K562 (cell line): Measurements from ENCODE around the gene DLL4. TPM values are rescaled to one million over a fixed set of nuclear protein-coding genes. Genes with fewer than 3 reads are reported as not detected.

Experiments used
- ATAC-seq: fragments of 200-7000 bp; cut with Tn5 transposase; 3 replicates; pipeline ENCODE4 v1.9.1; 2020; ENCODE audit warnings: moderate library complexity
- BruUV-seq: library from RNA; stranded (reverse); fragments of 400-500 nt; replicated peaks from 2 replicates; lab custom pipeline; 2021; lab: Mats Ljungman, UMichigan
- CTCF ChIA-PET: fragments of 300-600 bp; formaldehyde crosslinking; extraction: SDS; loops from one replicate; lab custom pipeline; 2021; ENCODE audit warnings: low intra/inter-chr PET ratio; lab: Yijun Ruan, JAX
- POLR2A ChIA-PET: fragments of 300-600, 350-650 bp; sonication (Branson Sonifier 250); formaldehyde crosslinking; extraction: SDS; loops from one replicate; lab custom pipeline; 2021; ENCODE audit warnings: antibody characterized with exemption, inconsistent platforms; lab: Yijun Ruan, JAX
- DNase-seq, 4 experiments: peaks; one replicate each; pipeline versions ENCODE4 v3.0.0 to v3.0.0-alpha.2; 2011 to 2018; ENCODE audit warnings: low spot score in 3 of 4, mixed read lengths in 3 of 4; ENCODE audit errors: extremely low read depth in 1 of 4
- FAIRE-seq: peaks from 2 replicates; lab custom pipeline; 2011; peaks lifted over from hg19 to GRCh38; lab: Jason Lieb, UNC
- H2AFZ ChIP-seq: 2 replicates; pipeline ENCODE4 v1.6.0; 2011; ENCODE audit warnings: low read depth, low read length, control low read depth, inconsistent platforms
- H3K27ac ChIP-seq: fragments of 200-600 bp; 3 replicates; pipeline ENCODE4 v1.8.0; 2011; ENCODE audit warnings: low read depth, mild to moderate bottlenecking, control low read depth, inconsistent platforms, low read length, moderate library complexity, mixed read lengths; ENCODE audit errors: extremely low read depth
- H3K27me3 ChIP-seq, 2 experiments: fragments of 300-600 bp in 1 of 2; 2 replicates in 1 of 2; 3 replicates in 1 of 2; pipeline versions ENCODE4 v1.6.0 to v1.8.0; 2011; ENCODE audit warnings: inconsistent platforms in 2 of 2, low read length in 2 of 2, mild to moderate bottlenecking in 1 of 2, mixed read lengths in 1 of 2, moderate library complexity in 1 of 2; ENCODE audit not compliant: control insufficient read depth in 2 of 2, insufficient read depth in 2 of 2
- H3K36me3 ChIP-seq: fragments of 300-600 bp; 3 replicates; pipeline ENCODE4 v1.8.0; 2011; ENCODE audit warnings: mild to moderate bottlenecking, low read length, inconsistent platforms; ENCODE audit not compliant: control insufficient read depth, insufficient read depth
- H3K4me1 ChIP-seq, 2 experiments: fragments of 200-600 bp in 1 of 2; replicated peaks in 1 of 2; 2 replicates in 1 of 2; 3 replicates in 1 of 2; pipeline versions ENCODE4 v1.5.1 to v1.8.0; 2011; ENCODE audit warnings: inconsistent platforms in 2 of 2, low read length in 2 of 2, mild to moderate bottlenecking in 1 of 2, mixed read lengths in 1 of 2, moderate library complexity in 1 of 2; ENCODE audit not compliant: control insufficient read depth in 2 of 2, insufficient read depth in 2 of 2
- H3K4me2 ChIP-seq: 2 replicates; pipeline ENCODE4 v1.6.1; 2011; ENCODE audit warnings: low read length, control low read depth, inconsistent platforms, mixed read lengths; ENCODE audit not compliant: insufficient read depth
- H3K4me3 ChIP-seq: fragments of 200-600 bp; sonication (generic), shearing (Covaris generic); 2 replicates; pipeline ENCODE4 v1.5.1; 2016; ENCODE audit warnings: control low read depth, inconsistent platforms
- H3K79me2 ChIP-seq: fragments of 200-600 bp; 3 replicates; pipeline ENCODE4 v1.8.0; 2011; ENCODE audit warnings: low read length, inconsistent platforms; ENCODE audit not compliant: control insufficient read depth, insufficient read depth
- H3K9ac ChIP-seq, 2 experiments: 2 replicates each; pipeline versions ENCODE4 v1.6.0 to v1.6.1; 2011; ENCODE audit warnings: low read depth in 2 of 2, low read length in 2 of 2, control low read depth in 1 of 2, inconsistent platforms in 1 of 2, mild to moderate bottlenecking in 1 of 2, mixed read lengths in 1 of 2; ENCODE audit not compliant: insufficient read depth in 1 of 2
- H3K9me1 ChIP-seq: one replicate; pipeline ENCODE4 v1.6.0; 2011; ENCODE audit warnings: inconsistent platforms, mild to moderate bottlenecking, low read length, moderate library complexity; ENCODE audit not compliant: control insufficient read depth, insufficient read depth
- H3K9me3 ChIP-seq: replicated peaks from 2 replicates; pipeline ENCODE4 v1.5.1; 2011; ENCODE audit warnings: low read depth, low read length, inconsistent platforms; ENCODE audit not compliant: control insufficient read depth, insufficient read depth
- H4K20me1 ChIP-seq: replicated peaks from 2 replicates; pipeline ENCODE4 v1.6.1; 2011; ENCODE audit warnings: low read length, inconsistent platforms, mixed read lengths; ENCODE audit not compliant: control insufficient read depth, insufficient read depth
- NR2C1 ChIP-seq, 2 experiments: fragments of 450-650 bp; IDR thresholded peaks; 2 replicates each; pipeline ENCODE4 v1.6.1; 2017; ENCODE audit warnings: mild to moderate bottlenecking in 2 of 2, antibody characterized with exemption in 1 of 2, inconsistent platforms in 1 of 2, missing compliant biosample characterization in 1 of 2, missing genetic modification characterization in 1 of 2
- NR2C2 ChIP-seq, 2 experiments: fragments of 200-800 bp in 1 of 2; sonication (Bioruptor generic) in 1 of 2; sonication (generic) in 1 of 2; formaldehyde crosslinking in 1 of 2; IDR thresholded peaks; 2 replicates each; pipeline versions ENCODE4 v1.6.1 to v1.8.0; 2016 to 2022; ENCODE audit warnings: mild to moderate bottlenecking in 1 of 2, missing compliant biosample characterization in 1 of 2, missing genetic modification characterization in 1 of 2, missing genetic modification reagents in 1 of 2
- ZNF23 ChIP-seq: fragments of 250-450 bp; sonication (Bioruptor Pico); IDR thresholded peaks from 2 replicates; pipeline ENCODE4 v1.4.0; 2020; ENCODE audit warnings: mild to moderate bottlenecking
- WGBS: fragments of 100-300 bp; shearing (Covaris generic); methylation state at CpG from one replicate; pipeline ENCODE4 v1.1.6; 2016; ENCODE audit warnings: low coverage, mixed read lengths; ENCODE audit not compliant: insufficient coverage; ENCODE audit errors: missing lambda C conversion rate; 5-methylcytosine and 5-hydroxymethylcytosine counted together
- in situ Hi-C: fragments of 300-500 bp; cut with MboI; formaldehyde crosslinking; loops from 4 replicates; pipeline ENCODE4 v1.15.0; 2018; ENCODE audit warnings: inconsistent platforms, mixed read lengths
- intact Hi-C: fragments of 100-400 bp; cut with micrococcal nuclease; formaldehyde crosslinking; loops from 2 replicates; pipeline ENCODE4 v1.14.2; 2022
- polyA plus RNA-seq, 8 experiments: library from polyadenylated mRNA; depleted of rRNA in 4 of 8; stranded (reverse) in 5 of 8; unstranded in 3 of 8; fragments of >200 nt; fragmentation: Nextera tagmentation in 2 of 8; fragmentation: Illumina TruSeq in 1 of 8; extraction: Ambion mirVana in 2 of 8; extraction: Trizol in 1 of 8; gene quantifications; 2 replicates each; pipeline versions ENCODE4 v1.2.1 to v1.2.3, GENCODE V29; 2011 to 2014; ENCODE audit warnings: inconsistent platforms in 1 of 8, missing spikeins in 1 of 8
- total RNA-seq, 7 experiments: library from RNA; depleted of rRNA in 6 of 7; stranded (reverse); fragments of >200 nt in 6 of 7; fragmentation: Illumina TruSeq in 2 of 7; extraction: Trizol in 2 of 7; gene quantifications; 2 replicates each; pipeline versions ENCODE4 v1.2.1 to v1.2.3, GENCODE V29; 2011 to 2021; ENCODE audit warnings: low replicate concordance in 1 of 7

The DLL4 gene
- total and polyA plus RNA-seq, 9 of the 15 experiments (the other 6 are each of a cell fraction or from before 2014, with no cell fraction given), result 0.04 to 1.1 (median 0.41) TPM; not detected in 1

GRCh38 chr15:40909662-40910630, 19.2 kb upstream of the DLL4 start:
- Histone ChIP-seq H3K36me3 (peaks cover under 1% of the 10 kb centered on the region; the same call in 1 of the 3 replicates), H3K4me3 (no peak overlapping the region), H4K20me1 (0 out of 2 replicates have a peak, but pooled peaks cover 6% of the 10 kb centered on the region), H2AFZ (no peak overlapping the region), H3K79me2 (no peaks in the 10 kb centered on the region), H3K4me1 (peaks cover 11 to 25% of the 10 kb centered on the region in 2 experiments; a peak in 4 of 5 replicates), H3K27me3 (no peaks in the 10 kb centered on the region), H3K9me3 (no peaks in the 10 kb centered on the region), H3K4me2 (no peak overlapping the region), H3K9ac (no peak overlapping the region), H3K27ac (no peak overlapping the region), H3K9me1 (no peaks in the 10 kb centered on the region)
- no peak for ATAC-seq
- ChIA-PET POLR2A (interaction anchor here (0.5 to 0.9 kb wide), 3 partner anchors 13 to 445 kb away, joined by 3 to 4 read pairs (median 3); no protein-coding TSS in a partner anchor), CTCF (no interaction called here)
- intact Hi-C loops, result loop anchor here (5.0 kb wide), 1 partner anchor 57 kb away; no protein-coding TSS in a partner anchor
- 66% methylated on average over 17 of the region's 17 CpGs for WGBS
- BruUV-seq, result no TSS peak
- TF ChIP-seq NR2C2 (CRISPR knock-in tag; IDR thresholded peaks at IDR 0.05) (peak; percentile 65; the same call in 1 of the 2 replicates), NR2C2 (tag; IDR thresholded peaks at IDR 0.05) (peak; percentile 62), NR2C1 (IDR thresholded peaks at IDR 0.05) (peak; percentile 75), NR2C1 (tag; IDR thresholded peaks at IDR 0.05) (peak; percentile 73; the same call in 1 of the 2 replicates), ZNF23 (CRISPR knock-in tag) (no peak)
- no peak for FAIRE-seq
- DNase-seq, result no peak
- in situ Hi-C loops, result loop anchor here (5.0 kb wide), 1 partner anchor 112 kb away; no protein-coding TSS in a partner anchor
